Naive thymus-derived CD4-positive, alpha-beta T cell (primary cell): Measurements from ENCODE around the gene SMYD3. TPM values are rescaled to one million over a fixed set of nuclear protein-coding genes. Genes with fewer than 3 reads are reported as not detected.

Experiments
- ATAC-seq: fragments of 150-1000 bp; cut with Tn5 transposase; 2 replicates; pipeline ENCODE4 v1.10.0; 2021; ENCODE audit warnings: mild to moderate bottlenecking, moderate library complexity
- CTCF ChIA-PET: fragments of 350-600 bp; sonication (Branson Sonifier 250); formaldehyde crosslinking; loops from one replicate; lab custom pipeline; 2021; ENCODE audit warnings: antibody characterized with exemption; lab: Charles Lee
- POLR2A ChIA-PET: fragments of 350-600 bp; sonication (Branson Sonifier 250); formaldehyde crosslinking; loops from one replicate; lab custom pipeline; 2021; ENCODE audit warnings: antibody characterized with exemption, inconsistent platforms; lab: Charles Lee
- DNase-seq, 9 donors: peaks; one replicate each; pipeline versions ENCODE4 v3.0.0 to v3.0.0-alpha.2; 2020 to 2022; ENCODE audit warnings: mixed read lengths in 1 of 9
- H3K27ac ChIP-seq: one replicate; pipeline ENCODE4 v1.7.0; 2013; ENCODE audit warnings: mild to moderate bottlenecking, low read depth, low read length, moderate library complexity
- H3K27me3 ChIP-seq, 2 donors: one replicate each; pipeline ENCODE4 v1.7.0; 2013; ENCODE audit warnings: low read length in 2 of 2, mild to moderate bottlenecking in 2 of 2, moderate library complexity in 2 of 2; ENCODE audit not compliant: control insufficient read depth in 2 of 2, insufficient read depth in 2 of 2
- H3K36me3 ChIP-seq, 3 experiments: 1 replicate in 2 of 3; 2 replicates in 1 of 3; pipeline ENCODE4 v1.7.0; 2013; ENCODE audit warnings: low read length in 3 of 3, mild to moderate bottlenecking in 3 of 3, moderate library complexity in 1 of 3; ENCODE audit not compliant: insufficient read depth in 3 of 3, control insufficient read depth in 2 of 3
- H3K4me1 ChIP-seq, 2 donors: one replicate each; pipeline ENCODE4 v1.7.0; 2013; ENCODE audit warnings: low read length in 2 of 2, mild to moderate bottlenecking in 2 of 2, moderate library complexity in 1 of 2; ENCODE audit not compliant: control insufficient read depth in 2 of 2, insufficient read depth in 2 of 2
- H3K4me3 ChIP-seq: 2 replicates; pipeline ENCODE4 v1.7.0; 2013; ENCODE audit warnings: mild to moderate bottlenecking, low read length
- H3K9me3 ChIP-seq, 3 experiments: 1 replicate in 2 of 3; 2 replicates in 1 of 3; pipeline ENCODE4 v1.7.0; 2013; ENCODE audit warnings: low read length in 3 of 3; ENCODE audit not compliant: control insufficient read depth in 2 of 3
- H3K27ac Mint-ChIP-seq, 9 donors: one replicate each; pipeline ENCODE4 v1.8.0; 2020 to 2022; ENCODE audit warnings: mixed read lengths in 9 of 9, mild to moderate bottlenecking in 8 of 9, moderate library complexity in 5 of 9, inconsistent platforms in 2 of 9
- H3K27me3 Mint-ChIP-seq, 5 donors: one replicate each; pipeline ENCODE4 v1.8.0; 2021 to 2022; ENCODE audit warnings: mixed read lengths in 5 of 5, mild to moderate bottlenecking in 1 of 5
- H3K36me3 Mint-ChIP-seq, 5 donors: one replicate each; pipeline ENCODE4 v1.8.0; 2020 to 2022; ENCODE audit warnings: mixed read lengths in 5 of 5, mild to moderate bottlenecking in 3 of 5, inconsistent platforms in 1 of 5
- H3K4me1 Mint-ChIP-seq, 7 donors: one replicate each; pipeline ENCODE4 v1.8.0; 2020 to 2022; ENCODE audit warnings: mixed read lengths in 7 of 7, mild to moderate bottlenecking in 3 of 7, inconsistent platforms in 1 of 7
- H3K4me3 Mint-ChIP-seq, 10 donors: one replicate each; pipeline ENCODE4 v1.8.0; 2020 to 2022; ENCODE audit warnings: mild to moderate bottlenecking in 10 of 10, mixed read lengths in 10 of 10, moderate library complexity in 6 of 10, inconsistent platforms in 2 of 10
- H3K9me3 Mint-ChIP-seq, 11 donors: one replicate each; pipeline ENCODE4 v1.8.0; 2020 to 2022; ENCODE audit warnings: mixed read lengths in 11 of 11, mild to moderate bottlenecking in 4 of 11, inconsistent platforms in 1 of 11, moderate library complexity in 1 of 11
- intact Hi-C, 2 donors: fragments of 100-400 bp; cut with micrococcal nuclease; formaldehyde crosslinking; loops; one replicate each; pipeline ENCODE4 v1.15.1; 2023
- polyA plus RNA-seq, 2 donors: library from polyadenylated mRNA; unstranded; fragments of 300-500 nt; fragmentation: Illumina TruSeq; gene quantifications; one replicate each; pipeline ENCODE4 v1.2.3, GENCODE V29; 2021
- total RNA-seq, 6 experiments: library from RNA in 5 of 6; stranded (reverse) in 5 of 6; gene quantifications; 1 replicate in 5 of 6; 2 replicates in 1 of 6; pipeline ENCODE4 v1.2.3 and lab custom pipeline; 2021 to 2026

SMYD3 gene
- total and polyA plus RNA-seq, 7 experiments from 2014 or later = 19.5 to 28.6 (median 24.4) TPM

DNA sequence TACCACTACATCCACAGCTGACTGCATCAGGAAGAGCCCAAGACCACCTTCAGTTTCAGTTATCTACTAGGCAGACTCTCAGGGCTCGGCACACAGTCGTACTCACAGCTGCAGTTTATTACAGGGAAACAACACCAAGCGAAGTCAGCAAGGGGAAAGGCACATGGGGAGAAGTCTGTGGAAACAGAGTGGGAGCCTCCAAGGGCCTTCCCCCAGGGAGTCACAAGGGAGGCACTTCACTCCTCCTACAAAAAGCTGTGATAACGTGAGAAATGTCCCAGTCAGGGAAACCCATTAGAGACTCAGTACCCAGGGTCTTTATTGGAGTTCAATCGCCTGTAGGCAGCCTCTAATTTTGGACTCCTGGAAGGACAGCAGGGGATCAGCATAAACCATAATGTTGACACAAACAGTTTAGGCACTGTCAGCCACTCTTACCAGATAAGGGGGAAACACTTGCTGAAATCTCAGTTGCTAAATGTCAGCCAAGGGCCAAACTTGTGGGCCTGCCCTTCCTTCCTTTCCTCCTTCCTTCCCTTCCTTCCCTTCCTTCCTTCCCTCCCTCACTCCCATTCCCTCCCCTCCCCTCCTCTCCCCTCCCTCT is 444.0 kb downstream of the SMYD3 start:
- no peaks in the 10 kb centered on the region for H3K27me3 ChIP-seq
- no peak for ATAC-seq
- H3K4me3 ChIP-seq = no peak overlapping the region
- Mint-ChIP-seq H3K36me3 (peaks cover 0 to 18% (median 0%) of the 10 kb centered on the region in 5 donors), H3K27ac (no peak overlapping the region), H3K9me3 (peaks cover 0 to 1% (median 0%) of the 10 kb centered on the region in 11 donors), H3K4me1 (peaks cover 4 to 8% (median 7%) of the 10 kb centered on the region in 7 donors), H3K27me3 (no peaks in the 10 kb centered on the region), H3K4me3 (no peak overlapping the region)
- H3K4me1 ChIP-seq = no peaks in the 10 kb centered on the region
- DNase-seq = no peak
- H3K36me3 ChIP-seq = no peaks in the 10 kb centered on the region
- H3K27ac ChIP-seq = no peak overlapping the region
- no peaks in the 10 kb centered on the region for H3K9me3 ChIP-seq
- intact Hi-C loops = no loop called here
- CTCF ChIA-PET = no interaction called here
- POLR2A ChIA-PET = no interaction called here

DNA sequence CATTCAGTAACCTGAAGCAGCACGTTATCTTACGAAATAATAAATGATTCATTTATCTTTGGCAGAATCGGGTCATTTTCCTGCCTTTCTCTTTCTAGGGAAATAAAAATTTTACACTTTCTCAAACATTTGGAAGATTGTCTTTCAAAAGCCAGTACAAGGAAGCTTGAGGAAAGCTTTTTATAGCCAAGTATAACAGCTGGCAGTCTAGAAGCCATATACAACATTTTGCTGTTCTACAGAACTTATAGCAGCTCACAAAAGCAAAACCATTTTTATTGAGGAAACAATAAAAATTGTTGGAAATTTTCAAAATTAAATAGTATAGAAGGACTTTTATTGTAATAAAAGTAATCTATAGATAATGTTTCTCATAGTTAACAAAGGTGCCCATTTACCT is 448.6 kb downstream of the SMYD3 start:
- Histone ChIP-seq H3K36me3 (peaks cover 0 to 5% (median 0%) of the 10 kb centered on the region in 3 experiments), H3K4me1 (no peaks in the 10 kb centered on the region), H3K4me3 (no peak overlapping the region), H3K27me3 (no peaks in the 10 kb centered on the region), H3K9me3 (no peaks in the 10 kb centered on the region), H3K27ac (no peak overlapping the region)
- POLR2A ChIA-PET = no interaction called here
- peaks cover 0 to 9% (median 4%) of the 10 kb centered on the region in 11 donors for H3K9me3 Mint-ChIP-seq
- no peaks in the 10 kb centered on the region for H3K4me1 Mint-ChIP-seq
- H3K27ac Mint-ChIP-seq = no peak overlapping the region
- ATAC-seq (no peak), DNase-seq (no peak)
- H3K36me3 Mint-ChIP-seq = peaks cover 0 to 29% (median 9%) of the 10 kb centered on the region in 5 donors
- no peak overlapping the region for H3K4me3 Mint-ChIP-seq
- no peaks in the 10 kb centered on the region for H3K27me3 Mint-ChIP-seq
- CTCF ChIA-PET = no interaction called here
- intact Hi-C loops = no loop called here

DNA sequence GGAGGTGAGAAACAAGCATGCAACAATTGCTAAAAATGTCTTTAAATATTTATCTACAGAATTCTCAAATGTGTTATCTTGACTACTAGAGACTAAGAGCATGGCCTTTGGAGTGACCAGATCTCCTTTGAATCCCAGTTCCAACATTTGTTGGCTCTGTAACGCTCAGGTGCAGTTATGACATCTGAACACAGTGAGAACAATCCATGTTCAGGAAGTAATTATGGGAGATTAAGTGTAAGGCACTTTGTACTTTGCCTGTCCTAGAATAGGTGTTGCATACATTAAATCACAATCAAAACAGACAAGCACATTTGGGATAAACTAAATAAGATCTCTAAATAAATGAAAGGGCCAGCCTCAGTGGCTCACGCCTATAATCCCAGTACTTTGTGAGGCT is 454.5 kb downstream of the SMYD3 start:
- Mint-ChIP-seq H3K27me3 (no peaks in the 10 kb centered on the region), H3K27ac (no peak overlapping the region), H3K36me3 (peaks cover 0 to 47% (median 28%) of the 10 kb centered on the region in 5 donors), H3K4me1 (peaks cover 0 to 3% (median 0%) of the 10 kb centered on the region in 7 donors), H3K9me3 (peaks cover 0 to 9% (median 5%) of the 10 kb centered on the region in 11 donors), H3K4me3 (no peak overlapping the region)
- no peak overlapping the region for H3K27ac ChIP-seq
- DNase-seq (no peak), ATAC-seq (no peak)
- H3K27me3 ChIP-seq = no peaks in the 10 kb centered on the region
- peaks cover 0 to 5% (median 0%) of the 10 kb centered on the region in 3 experiments for H3K36me3 ChIP-seq
- H3K9me3 ChIP-seq = no peaks in the 10 kb centered on the region
- POLR2A ChIA-PET = no interaction called here
- H3K4me3 ChIP-seq = no peak overlapping the region
- intact Hi-C loops = no loop called here
- CTCF ChIA-PET = no interaction called here
- no peaks in the 10 kb centered on the region for H3K4me1 ChIP-seq

DNA sequence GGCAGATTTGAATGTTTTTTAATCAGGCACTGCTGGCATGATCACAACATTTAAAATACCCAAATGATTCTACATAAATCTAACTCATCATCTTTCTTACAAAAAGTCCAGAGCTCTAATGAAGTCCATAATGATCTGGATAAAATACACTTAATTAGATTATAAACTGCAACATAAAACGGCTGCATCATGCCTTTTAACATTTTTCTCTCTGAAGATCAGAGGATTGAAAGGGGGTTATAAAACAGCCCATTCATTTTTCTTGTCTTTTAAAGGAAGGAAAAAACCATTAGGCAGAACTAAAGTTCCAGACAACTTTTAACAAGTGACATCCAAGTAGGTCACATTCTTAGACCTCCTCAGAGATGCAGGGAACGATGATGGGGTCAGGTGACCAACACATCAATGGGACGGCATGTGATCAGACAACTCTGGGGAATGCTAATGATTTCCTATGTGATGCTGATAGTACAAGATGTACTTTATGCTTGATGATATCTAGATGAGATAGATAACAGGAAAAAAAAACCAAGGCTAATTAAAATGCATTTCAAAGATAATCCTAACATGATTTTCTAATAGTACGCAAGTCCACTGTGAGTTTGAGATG is 455.1 kb downstream of the SMYD3 start:
- Mint-ChIP-seq H3K4me1 (peaks cover 0 to 3% (median 0%) of the 10 kb centered on the region in 7 donors), H3K9me3 (peaks cover 0 to 9% (median 5%) of the 10 kb centered on the region in 11 donors), H3K27me3 (no peaks in the 10 kb centered on the region), H3K36me3 (peaks cover 0 to 47% (median 31%) of the 10 kb centered on the region in 5 donors), H3K4me3 (no peak overlapping the region), H3K27ac (no peak overlapping the region)
- H3K9me3 ChIP-seq = no peaks in the 10 kb centered on the region
- peaks cover 0 to 5% (median 0%) of the 10 kb centered on the region in 3 experiments for H3K36me3 ChIP-seq
- H3K4me1 ChIP-seq = no peaks in the 10 kb centered on the region
- DNase-seq (no peak), ATAC-seq (no peak)
- no peak overlapping the region for H3K4me3 ChIP-seq
- intact Hi-C loops = no loop called here
- ChIA-PET POLR2A (no interaction called here), CTCF (no interaction called here)
- H3K27ac ChIP-seq = no peak overlapping the region
- no peaks in the 10 kb centered on the region for H3K27me3 ChIP-seq

DNA sequence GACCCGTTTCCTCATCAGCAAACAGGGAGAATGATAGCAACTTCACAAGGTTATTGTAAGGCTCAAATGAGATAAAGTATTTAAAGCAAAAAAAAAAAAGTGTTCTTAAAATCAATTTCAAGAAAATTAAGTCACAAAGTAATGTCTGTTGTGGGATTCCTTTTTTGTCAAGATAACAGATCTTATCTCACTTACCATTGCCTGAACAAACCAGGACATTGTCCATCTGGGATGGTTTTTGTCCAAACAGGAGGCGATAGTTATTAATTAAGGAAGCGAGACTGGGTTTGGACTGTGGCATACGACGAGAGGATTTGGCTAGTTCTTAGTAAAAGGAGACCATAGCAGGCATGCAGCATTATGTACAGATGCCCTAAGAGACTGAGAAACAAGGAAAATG is 458.4 kb downstream of the SMYD3 start:
- Histone ChIP-seq H3K4me1 (no peaks in the 10 kb centered on the region), H3K9me3 (no peaks in the 10 kb centered on the region), H3K27ac (no peak overlapping the region), H3K36me3 (no peaks in the 10 kb centered on the region), H3K27me3 (no peaks in the 10 kb centered on the region), H3K4me3 (no peak overlapping the region)
- DNase-seq (no peak), ATAC-seq (no peak)
- no peak overlapping the region for H3K27ac Mint-ChIP-seq
- peaks cover 0 to 3% (median 0%) of the 10 kb centered on the region in 7 donors for H3K4me1 Mint-ChIP-seq
- intact Hi-C loops = no loop called here
- H3K9me3 Mint-ChIP-seq = peaks cover 0 to 3% (median under 1%) of the 10 kb centered on the region in 11 donors
- ChIA-PET POLR2A (no interaction called here), CTCF (no interaction called here)
- H3K4me3 Mint-ChIP-seq = no peak overlapping the region
- no peaks in the 10 kb centered on the region for H3K27me3 Mint-ChIP-seq
- H3K36me3 Mint-ChIP-seq = peaks cover 0 to 36% (median 33%) of the 10 kb centered on the region in 5 donors

DNA sequence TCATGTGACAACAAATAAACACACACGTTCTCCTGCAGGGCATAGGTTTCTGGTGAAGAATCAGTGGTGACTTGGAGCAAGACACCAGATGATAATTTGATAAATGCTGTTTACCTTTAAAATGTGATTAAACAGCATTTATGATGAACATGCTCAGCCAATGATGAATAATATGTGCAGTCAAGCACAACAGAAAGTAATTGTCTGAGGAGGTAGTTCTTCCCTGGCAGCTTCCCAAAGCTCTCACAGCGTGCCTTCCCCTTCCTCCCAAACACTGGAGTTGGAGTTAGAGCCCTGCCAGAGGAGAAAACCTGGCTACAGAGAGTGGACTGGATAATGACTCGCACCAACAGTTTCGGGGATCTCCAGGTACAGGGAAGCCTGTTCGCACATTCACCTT is 463.5 kb downstream of the SMYD3 start:
- Histone ChIP-seq H3K36me3 (no peaks in the 10 kb centered on the region), H3K4me1 (no peaks in the 10 kb centered on the region), H3K9me3 (no peaks in the 10 kb centered on the region), H3K27ac (no peak overlapping the region), H3K4me3 (no peak overlapping the region), H3K27me3 (no peaks in the 10 kb centered on the region)
- no peak for ATAC-seq
- Mint-ChIP-seq H3K27ac (no peak overlapping the region), H3K27me3 (no peaks in the 10 kb centered on the region), H3K4me1 (no peaks in the 10 kb centered on the region), H3K36me3 (peaks cover 0 to 20% (median 14%) of the 10 kb centered on the region in 5 donors), H3K9me3 (peaks cover 0 to 3% (median 0%) of the 10 kb centered on the region in 11 donors), H3K4me3 (no peak overlapping the region)
- intact Hi-C loops = no loop called here
- ChIA-PET POLR2A (no interaction called here), CTCF (no interaction called here)
- DNase-seq = no peak

DNA sequence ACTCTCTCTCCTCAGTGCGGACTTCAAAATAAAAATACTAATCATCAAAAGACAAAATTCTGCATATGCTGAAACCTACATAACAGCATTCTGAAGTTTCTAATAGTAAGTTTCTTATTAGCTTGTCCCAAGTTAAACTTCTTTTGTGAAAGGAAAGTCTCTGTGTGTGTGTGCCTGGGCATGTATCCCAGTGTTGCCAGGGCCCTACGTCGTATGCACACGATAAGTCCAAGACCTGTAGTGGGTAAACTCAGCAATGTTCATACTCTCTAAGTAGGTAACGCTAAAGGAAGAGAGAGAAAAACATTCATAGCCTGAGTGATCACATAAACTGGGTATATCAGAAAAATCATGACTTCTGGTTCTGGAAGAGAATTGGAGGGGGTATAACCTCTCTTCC is 465.7 kb downstream of the SMYD3 start:
- Mint-ChIP-seq H3K9me3 (peaks cover 0 to 3% (median 0%) of the 10 kb centered on the region in 11 donors), H3K4me1 (no peaks in the 10 kb centered on the region), H3K4me3 (no peak overlapping the region), H3K36me3 (peaks cover 0 to 24% (median 9%) of the 10 kb centered on the region in 5 donors), H3K27ac (no peak overlapping the region), H3K27me3 (no peaks in the 10 kb centered on the region)
- DNase-seq (no peak), ATAC-seq (no peak)
- intact Hi-C loops = no loop called here
- Histone ChIP-seq H3K36me3 (no peaks in the 10 kb centered on the region), H3K4me1 (no peaks in the 10 kb centered on the region), H3K9me3 (no peaks in the 10 kb centered on the region), H3K27me3 (no peaks in the 10 kb centered on the region), H3K4me3 (no peak overlapping the region), H3K27ac (no peak overlapping the region)
- POLR2A ChIA-PET = no interaction called here
- CTCF ChIA-PET = no interaction called here
